Heart left ventricle (tissue), 16 donors: ENCODE measurements around the gene NECAB2. TPM values are rescaled to one million over a fixed set of nuclear protein-coding genes. Genes with fewer than 3 reads are reported as not detected.

Experiments
- ATAC-seq, 4 donors: fragments of 200-7000 bp; cut with Tn5 transposase; one replicate each; pipeline ENCODE4 v1.9.1; 2020 to 2022; ENCODE audit warnings: moderate library complexity in 4 of 4, mild to moderate bottlenecking in 3 of 4, moderate number of reproducible peaks in 1 of 4
- DNase-seq, 5 donors: peaks; one replicate each; pipeline ENCODE4 v3.0.0-alpha.2; 2020
- H3K27ac ChIP-seq, 12 donors: fragments of 200-600 bp; sonication (generic) in 4 of 12; one replicate each; pipeline versions ENCODE4 v1.5.0 to v1.8.0; 2016 to 2022; ENCODE audit warnings: mild to moderate bottlenecking in 2 of 12
- H3K27me3 ChIP-seq, 9 donors: fragments of 200-600 bp; sonication (generic) in 2 of 9; one replicate each; pipeline versions ENCODE4 v1.5.1 to v1.8.0; 2016 to 2022; ENCODE audit warnings: mild to moderate bottlenecking in 3 of 9
- H3K36me3 ChIP-seq, 9 donors: fragments of 200-600 bp; sonication (generic) in 2 of 9; one replicate each; pipeline versions ENCODE4 v1.5.0 to v1.8.0; 2018 to 2022; ENCODE audit warnings: mild to moderate bottlenecking in 2 of 9
- H3K4me1 ChIP-seq, 12 donors: fragments of 200-600 bp; sonication (generic) in 4 of 12; one replicate each; pipeline versions ENCODE4 v1.5.0 to v1.8.0; 2016 to 2022; ENCODE audit warnings: mild to moderate bottlenecking in 3 of 12
- H3K4me3 ChIP-seq, 12 donors: fragments of 200-600 bp; sonication (generic) in 4 of 12; one replicate each; pipeline versions ENCODE4 v1.5.0 to v1.8.0; 2017 to 2022; ENCODE audit warnings: mild to moderate bottlenecking in 9 of 12, moderate library complexity in 4 of 12
- H3K9me3 ChIP-seq, 12 donors: fragments of 200-600 bp; sonication (generic) in 4 of 12; one replicate each; pipeline versions ENCODE4 v1.5.0 to v1.8.0; 2016 to 2022; ENCODE audit warnings: mild to moderate bottlenecking in 1 of 12
- POLR2A ChIP-seq, 2 donors: fragments of 450-650 bp; IDR thresholded peaks; one replicate each; pipeline ENCODE4 v1.6.1; 2017; ENCODE audit warnings: antibody characterized with exemption in 2 of 2, mild to moderate bottlenecking in 2 of 2, moderate library complexity in 2 of 2
- WGBS, 4 donors: extraction: QIAGEN DNeasy Blood & Tissue Kit in 2 of 4; methylation state at CpG; one replicate each; pipeline versions ENCODE4 v1.1.5 to v1.1.7; 2013 to 2018; 5-methylcytosine and 5-hydroxymethylcytosine counted together
- intact Hi-C, 10 donors: fragments of 100-400 bp; cut with DNase I; formaldehyde crosslinking; loops; one replicate each; pipeline versions ENCODE4 v1.11.1 to v1.14.2; 2022
- polyA plus RNA-seq, 2 donors: library from polyadenylated mRNA; stranded (reverse); fragments of 200-250 nt; gene quantifications; one replicate each; pipeline ENCODE4 v1.2.3, GENCODE V29; 2013
- total RNA-seq, 9 donors: library from RNA; depleted of rRNA in 2 of 9; stranded (reverse); fragments of >200 nt in 2 of 9; fragmentation: NEBNext Ultra II Directional in 3 of 9; extraction: Animal tissue kit (Norgen Biotek cat#: 25700) in 3 of 9; gene quantifications; one replicate each; pipeline versions ENCODE4 v1.1.0 to v1.2.4, GENCODE V29; 2016 to 2023
- TF ChIP-seq, protein P1 (sequence below), 12 donors: fragments of 200-600 bp; sonication (generic) in 4 of 12; IDR thresholded peaks; one replicate each; pipeline versions ENCODE4 v1.5.0 to v1.8.0; 2018 to 2022; ENCODE audit warnings: antibody characterized with exemption in 12 of 12, mild to moderate bottlenecking in 5 of 12
- donor health status: ischemic (EF 13 %, LVEDD 7.1; RV severe dilation, severe dysfunction).
- donor health status: healthy with polysubstance abuse.
- donor health status: DM: no; HTN: yes; CAD: no.
- donor health status: DM: no; HTN: no; CAD: no.
- donor health status: ischemic (EF 25% LVEDD 6.9; RV normal size, moderate dysfunction).
- donor health status: ischemic (EF 25% LVEDD 5.7; RV mildly dilated, moderate dysfunction).
- donor health status: healthy.
- donor health status: DM: yes; HTN: yes; CAD: no.
- donor health status: ischemic (EF 35%, LVEDD 5.7; RV mildly dilated, moderate dysfunction).
- donor health status: nonischemic (EF 11% LVEDD 7.7; RV severe dilation, severe dysfunction).
- donor health status: DM: yes; HTN: yes; CAD: no.
- donor health status: PGD.
- donor health status: ischemic (EF 29% LVEDD 5.4; RV normal size, mild dysfunction).
- donor health status: nonischemic (EF 23%, LVEDD 6.1; RV moderate dilation, normal function).

NECAB2 gene
- total and polyA plus RNA-seq, 11 donors: 0.24 to 2.1 (median 0.88) TPM; not detected in 2

DNA sequence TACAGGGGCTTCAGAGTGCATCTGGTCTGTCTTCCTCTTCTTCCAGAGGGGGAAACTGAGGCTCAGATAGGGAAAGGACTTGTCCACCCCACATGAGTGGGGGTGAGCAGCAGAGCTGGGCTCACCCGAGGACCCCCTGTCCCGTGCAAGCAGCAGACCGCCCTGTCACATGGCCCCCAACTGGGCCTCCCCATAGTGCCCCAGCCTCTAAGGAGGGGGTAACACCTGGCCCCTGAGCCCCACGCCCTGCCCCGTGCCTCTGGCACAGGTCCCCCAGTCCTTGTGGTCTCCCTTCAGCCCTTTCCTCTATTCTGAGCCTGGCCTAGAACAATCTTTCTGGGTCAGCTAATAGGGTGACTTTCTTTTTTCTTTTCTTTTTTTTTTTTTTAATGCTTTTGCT is 6.5 kb upstream of the NECAB2 start:
- Histone ChIP-seq H3K4me3 (no peak overlapping the region), H3K36me3 (peaks cover 0 to 74% (median 27%) of the 10 kb centered on the region in 9 donors), H3K27ac (peak overlapping the region in 1 of 12 donors; percentile 77), H3K27me3 (no peaks in the 10 kb centered on the region), H3K9me3 (no peaks in the 10 kb centered on the region), H3K4me1 (peaks cover 0 to 28% (median 6%) of the 10 kb centered on the region in 12 donors)
- WGBS, 4 donors: 82 to 94% (median 90%) methylated on average over 5 of the region's 5 CpGs
- TF ChIP-seq, protein P1, sequence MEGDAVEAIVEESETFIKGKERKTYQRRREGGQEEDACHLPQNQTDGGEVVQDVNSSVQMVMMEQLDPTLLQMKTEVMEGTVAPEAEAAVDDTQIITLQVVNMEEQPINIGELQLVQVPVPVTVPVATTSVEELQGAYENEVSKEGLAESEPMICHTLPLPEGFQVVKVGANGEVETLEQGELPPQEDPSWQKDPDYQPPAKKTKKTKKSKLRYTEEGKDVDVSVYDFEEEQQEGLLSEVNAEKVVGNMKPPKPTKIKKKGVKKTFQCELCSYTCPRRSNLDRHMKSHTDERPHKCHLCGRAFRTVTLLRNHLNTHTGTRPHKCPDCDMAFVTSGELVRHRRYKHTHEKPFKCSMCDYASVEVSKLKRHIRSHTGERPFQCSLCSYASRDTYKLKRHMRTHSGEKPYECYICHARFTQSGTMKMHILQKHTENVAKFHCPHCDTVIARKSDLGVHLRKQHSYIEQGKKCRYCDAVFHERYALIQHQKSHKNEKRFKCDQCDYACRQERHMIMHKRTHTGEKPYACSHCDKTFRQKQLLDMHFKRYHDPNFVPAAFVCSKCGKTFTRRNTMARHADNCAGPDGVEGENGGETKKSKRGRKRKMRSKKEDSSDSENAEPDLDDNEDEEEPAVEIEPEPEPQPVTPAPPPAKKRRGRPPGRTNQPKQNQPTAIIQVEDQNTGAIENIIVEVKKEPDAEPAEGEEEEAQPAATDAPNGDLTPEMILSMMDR (IDR thresholded peaks at IDR 0.05): no peak
- TF ChIP-seq POLR2A (IDR thresholded peaks at IDR 0.05): no peak
- intact Hi-C loops: loop anchor here in 3 of 10 donors (5.0 to 10.0 kb wide), 3 partner anchors 96 to 523 kb away; no protein-coding TSS in a partner anchor
- DNase-seq (no peak), ATAC-seq (no peak)

GRCh38 chr16:83963277-83964119 is 4.5 kb upstream of the NECAB2 start:
- TF ChIP-seq, protein P1 (IDR thresholded peaks at IDR 0.05): no peak
- no peak for TF ChIP-seq POLR2A (IDR thresholded peaks at IDR 0.05)
- peak; percentile 76 to 84 (median 80) for ATAC-seq
- Histone ChIP-seq H3K4me3 (no peak overlapping the region), H3K27me3 (no peaks in the 10 kb centered on the region), H3K4me1 (peaks cover 0 to 23% (median 6%) of the 10 kb centered on the region in 12 donors), H3K9me3 (no peaks in the 10 kb centered on the region), H3K36me3 (peaks cover 0 to 68% (median 27%) of the 10 kb centered on the region in 9 donors), H3K27ac (peak overlapping the region in 11 of 12 donors; percentile 24 to 87 (median 75))
- WGBS, 4 donors: 70 to 78% (median 75%) methylated on average over 22 of the region's 22 CpGs
- intact Hi-C loops: loop anchor here in 4 of 10 donors (2.0 to 10.0 kb wide), 4 partner anchors 94 to 521 kb away; no protein-coding TSS in a partner anchor
- peak in 4 of 5 donors; percentile 57 to 82 (median 61) for DNase-seq

DNA sequence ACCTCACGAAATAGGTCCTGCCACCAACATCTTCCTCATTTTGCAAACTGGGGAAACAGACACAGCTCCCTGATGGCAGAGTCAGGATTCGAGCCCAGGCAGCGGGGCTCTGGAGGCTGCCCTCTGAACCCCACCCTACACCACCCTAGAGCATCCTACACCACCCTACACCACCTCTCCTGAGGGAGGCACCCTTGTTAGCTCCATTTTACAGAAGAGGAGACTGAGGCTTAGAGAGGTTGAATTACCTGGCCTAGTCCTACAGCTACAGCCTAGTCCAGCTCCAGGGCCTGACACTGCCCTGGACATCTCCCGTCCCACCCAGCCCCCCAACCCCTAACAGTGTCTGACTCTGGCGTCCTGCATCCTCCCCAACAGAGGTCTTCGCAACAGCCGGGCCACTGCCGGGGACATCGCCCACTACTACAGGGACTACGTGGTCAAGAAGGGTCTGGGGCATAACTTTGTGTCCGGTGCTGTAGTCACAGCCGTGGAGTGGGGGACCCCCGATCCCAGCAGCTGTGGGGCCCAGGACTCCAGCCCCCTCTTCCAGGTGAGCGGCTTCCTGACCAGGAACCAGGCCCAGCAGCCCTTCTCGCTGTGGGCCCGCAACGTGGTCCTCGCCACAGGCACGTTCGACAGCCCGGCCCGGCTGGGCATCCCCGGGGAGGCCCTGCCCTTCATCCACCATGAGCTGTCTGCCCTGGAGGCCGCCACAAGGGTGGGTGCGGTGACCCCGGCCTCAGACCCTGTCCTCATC is 3.2 kb upstream of the NECAB2 start:
- DNase-seq (peak in 2 of 5 donors; percentile 16 to 38), ATAC-seq (no peak)
- Histone ChIP-seq H3K27me3 (peaks cover 0 to 10% (median 0%) of the 10 kb centered on the region in 9 donors), H3K36me3 (peaks cover 0 to 54% (median 21%) of the 10 kb centered on the region in 9 donors), H3K4me3 (no peak overlapping the region), H3K27ac (peak overlapping the region in 3 of 12 donors; percentile 71 to 87 (median 77)), H3K9me3 (no peaks in the 10 kb centered on the region), H3K4me1 (peaks cover 0 to 17% (median 4%) of the 10 kb centered on the region in 12 donors)
- TF ChIP-seq, protein P1 (IDR thresholded peaks at IDR 0.05): no peak
- TF ChIP-seq POLR2A (IDR thresholded peaks at IDR 0.05): no peak
- WGBS, 4 donors: 94 to 96% (median 95%) methylated on average over 3 to 26 of the region's 26 CpGs
- intact Hi-C loops: loop anchor here in 7 of 10 donors (2.0 to 10.0 kb wide), 7 partner anchors 92 to 520 kb away; no protein-coding TSS in a partner anchor
